CD8-positive, alpha-beta memory T cell (primary cell): ENCODE data around the gene PIP4P1. TPM values are rescaled to one million over a fixed set of nuclear protein-coding genes. Genes with fewer than 3 reads are reported as not detected.

Experiments
- CTCF ChIA-PET: fragments of 350-600 bp; sonication (Branson Sonifier 250); formaldehyde crosslinking; loops from one replicate; lab custom pipeline; 2021; ENCODE audit warnings: antibody characterized with exemption; lab: Charles Lee
- POLR2A ChIA-PET: fragments of 350-600 bp; sonication (Branson Sonifier 250); formaldehyde crosslinking; loops from one replicate; lab custom pipeline; 2021; ENCODE audit warnings: antibody characterized with exemption; lab: Charles Lee
- DNase-seq, 5 donors: peaks; one replicate each; pipeline versions ENCODE4 v3.0.0 to v3.0.0-alpha.2; 2020 to 2022; ENCODE audit warnings: mixed read lengths in 1 of 5
- H3K27ac ChIP-seq: one replicate; pipeline ENCODE4 v1.7.0; 2013; ENCODE audit warnings: low read depth, mild to moderate bottlenecking, low read length, moderate library complexity
- H3K27me3 ChIP-seq: 2 replicates; pipeline ENCODE4 v1.7.0; 2013; ENCODE audit warnings: low read length, mild to moderate bottlenecking; ENCODE audit not compliant: insufficient read depth, poor library complexity, severe bottlenecking
- H3K36me3 ChIP-seq: 2 replicates; pipeline ENCODE4 v1.7.0; 2013; ENCODE audit warnings: mild to moderate bottlenecking, low read length, moderate library complexity; ENCODE audit not compliant: insufficient read depth
- H3K4me1 ChIP-seq: 2 replicates; pipeline ENCODE4 v1.7.0; 2013; ENCODE audit warnings: mild to moderate bottlenecking, low read length, moderate library complexity; ENCODE audit not compliant: insufficient read depth
- H3K4me3 ChIP-seq: 2 replicates; pipeline ENCODE4 v1.7.0; 2013; ENCODE audit warnings: mild to moderate bottlenecking, low read length
- H3K9me3 ChIP-seq: 2 replicates; pipeline ENCODE4 v1.7.0; 2013; ENCODE audit warnings: mild to moderate bottlenecking, low read length
- H3K27ac Mint-ChIP-seq, 8 donors: one replicate each; pipeline ENCODE4 v1.8.0; 2020 to 2021; ENCODE audit warnings: mixed read lengths in 8 of 8, mild to moderate bottlenecking in 6 of 8, inconsistent platforms in 3 of 8, moderate library complexity in 3 of 8
- H3K27me3 Mint-ChIP-seq, 2 donors: one replicate each; pipeline ENCODE4 v1.8.0; 2020 to 2021; ENCODE audit warnings: mixed read lengths in 2 of 2, mild to moderate bottlenecking in 1 of 2, moderate library complexity in 1 of 2
- H3K36me3 Mint-ChIP-seq, 3 donors: one replicate each; pipeline ENCODE4 v1.8.0; 2020 to 2021; ENCODE audit warnings: mixed read lengths in 3 of 3, inconsistent platforms in 1 of 3, mild to moderate bottlenecking in 1 of 3
- H3K4me1 Mint-ChIP-seq, 3 donors: one replicate each; pipeline ENCODE4 v1.8.0; 2020 to 2021; ENCODE audit warnings: mixed read lengths in 3 of 3, inconsistent platforms in 1 of 3, mild to moderate bottlenecking in 1 of 3
- H3K4me3 Mint-ChIP-seq, 7 donors: one replicate each; pipeline ENCODE4 v1.8.0; 2020 to 2021; ENCODE audit warnings: mixed read lengths in 7 of 7, mild to moderate bottlenecking in 6 of 7, moderate library complexity in 4 of 7, inconsistent platforms in 2 of 7
- H3K9me3 Mint-ChIP-seq, 5 donors: one replicate each; pipeline ENCODE4 v1.8.0; 2020 to 2022; ENCODE audit warnings: mixed read lengths in 5 of 5, mild to moderate bottlenecking in 3 of 5, moderate library complexity in 2 of 5, inconsistent platforms in 1 of 5
- polyA plus RNA-seq: library from polyadenylated mRNA; unstranded; fragments of 300-500 nt; fragmentation: Illumina TruSeq; gene quantifications from one replicate; pipeline ENCODE4 v1.2.3, GENCODE V29; 2021
- total RNA-seq, 2 experiments: library from RNA; stranded (reverse); gene quantifications; one replicate each; pipeline ENCODE4 v1.2.3, GENCODE V29; 2021

The PIP4P1 gene
- total and polyA plus RNA-seq, 3 experiments from 2014 or later, result 29.5 to 36.4 (median 33.5) TPM

DNA sequence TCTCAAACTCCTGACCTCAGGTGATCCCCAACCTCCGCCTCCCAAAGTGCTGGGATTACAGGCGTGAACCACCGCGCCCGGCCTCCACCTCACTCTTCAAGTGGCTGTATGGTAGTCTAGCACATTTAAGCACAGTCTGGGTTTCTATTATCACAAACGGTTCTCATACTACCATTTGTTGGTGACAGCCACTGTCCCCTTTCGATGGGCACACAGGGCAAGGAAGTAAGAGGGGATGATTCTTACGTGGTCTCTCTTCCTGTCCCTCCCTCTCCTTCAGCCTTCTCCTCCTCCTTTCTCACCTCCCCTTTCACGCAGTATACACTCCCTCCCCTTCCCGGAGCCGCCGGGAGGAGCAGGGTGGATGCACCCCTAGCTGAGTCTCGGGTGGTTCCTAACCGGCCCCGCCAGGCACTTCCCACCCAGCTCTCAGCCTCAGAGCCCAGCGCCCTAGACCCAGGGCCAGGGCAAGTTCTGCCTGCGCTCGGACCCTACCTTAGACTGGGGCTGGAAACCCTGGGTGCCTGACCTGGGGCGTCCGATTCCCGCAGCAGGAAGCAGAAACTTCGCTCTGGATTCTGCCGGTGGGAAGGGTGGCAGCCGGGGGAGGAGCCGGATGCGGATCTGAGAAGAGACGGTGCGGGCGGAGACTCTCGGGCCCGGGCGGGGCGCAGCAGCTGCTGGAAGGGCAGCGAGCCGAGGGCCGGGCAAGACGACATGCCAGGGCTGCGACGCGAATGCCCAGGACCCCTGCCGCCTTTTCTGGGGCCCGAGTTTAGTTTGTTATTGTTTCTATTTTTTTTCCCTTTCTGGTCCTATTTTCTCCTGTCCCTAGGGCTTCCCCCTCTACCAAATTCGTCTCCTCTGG, 48.1 kb downstream of the PIP4P1 start, which contains the start of gene TEP1:
TEP1 (minus strand) TSS at position 626 of the 868 bp plus-strand sequence. CDS start 5,062 bp downstream, outside the sequence.
- Mint-ChIP-seq H3K36me3 (peaks cover 0 to 16% (median 0%) of the 10 kb centered on the region in 3 donors), H3K27ac (peak within 1 kb of the TSS; percentile 92 to 100 (median 98)), H3K9me3 (no peaks in the 10 kb centered on the region), H3K4me3 (peak within 1 kb of the TSS; percentile 92 to 99 (median 96)), H3K4me1 (peaks cover 40 to 59% (median 58%) of the 10 kb centered on the region in 3 donors), H3K27me3 (no peaks in the 10 kb centered on the region)
- Histone ChIP-seq H3K36me3 (peaks cover 3% of the 10 kb centered on the region), H3K27ac (peak within 1 kb of the TSS; percentile 90), H3K27me3 (no peaks in the 10 kb centered on the region), H3K4me1 (peaks cover 23% of the 10 kb centered on the region), H3K4me3 (peak within 1 kb of the TSS; percentile 91), H3K9me3 (no peaks in the 10 kb centered on the region)
- DNase-seq, result peak; percentile 67 to 80 (median 69)
- CTCF ChIA-PET, result interaction anchor here (0.8 to 3.7 kb wide), 11 partner anchors 9 to 200 kb away, joined by 3 to 25 read pairs (median 5); partner anchors contain the start of genes KLHL33 and PARP2
- POLR2A ChIA-PET, result interaction anchor here (0.6 to 1.2 kb wide), 4 partner anchors 17 to 185 kb away, joined by 3 to 7 read pairs (median 5); partner anchors contain the start of gene APEX1

DNA sequence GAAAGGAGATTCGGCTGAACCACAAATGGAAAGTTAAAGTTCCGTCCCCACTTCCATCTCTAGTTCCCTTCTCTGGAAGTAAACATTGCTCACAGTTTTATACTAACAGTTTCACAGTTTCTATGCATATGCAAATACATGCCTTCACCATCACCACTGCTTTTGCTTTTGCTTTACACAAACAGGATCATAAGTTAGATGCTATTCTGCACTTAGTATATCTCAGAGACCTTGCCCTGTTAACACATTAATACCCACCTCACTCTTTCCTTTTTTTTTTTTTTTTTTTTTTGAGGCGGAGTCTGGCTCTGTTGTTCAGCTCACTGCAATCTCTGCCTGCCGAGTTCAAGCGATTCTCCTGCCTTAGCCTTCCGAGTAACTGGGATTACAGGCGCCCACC, 48.8 kb downstream of the PIP4P1 start:
- peaks cover 8% of the 10 kb centered on the region for H3K36me3 ChIP-seq
- peaks cover 0 to 23% (median 2%) of the 10 kb centered on the region in 3 donors for H3K36me3 Mint-ChIP-seq
- no peaks in the 10 kb centered on the region for H3K9me3 Mint-ChIP-seq
- peaks cover 23% of the 10 kb centered on the region for H3K4me1 ChIP-seq
- no peaks in the 10 kb centered on the region for H3K9me3 ChIP-seq
- POLR2A ChIA-PET, result interaction anchor here (0.6 to 1.1 kb wide), 3 partner anchors 18 to 186 kb away, joined by 3 to 7 read pairs (median 4); no protein-coding TSS in a partner anchor
- no peaks in the 10 kb centered on the region for H3K27me3 ChIP-seq
- peaks cover 44 to 65% (median 62%) of the 10 kb centered on the region in 3 donors for H3K4me1 Mint-ChIP-seq
- peak overlapping the region; percentile 91 for H3K4me3 ChIP-seq
- H3K27me3 Mint-ChIP-seq, result no peaks in the 10 kb centered on the region
- H3K27ac ChIP-seq, result peak overlapping the region; percentile 90
- H3K27ac Mint-ChIP-seq, result peak overlapping the region; percentile 92 to 100 (median 98)
- peak overlapping the region; percentile 92 to 99 (median 96) for H3K4me3 Mint-ChIP-seq
- DNase-seq, result peak in 2 of 5 donors; percentile 37 to 45
- CTCF ChIA-PET, result interaction anchor here (0.8 to 3.7 kb wide), 5 partner anchors 11 to 201 kb away, joined by 3 to 24 read pairs (median 5); partner anchors contain the start of gene PARP2

DNA sequence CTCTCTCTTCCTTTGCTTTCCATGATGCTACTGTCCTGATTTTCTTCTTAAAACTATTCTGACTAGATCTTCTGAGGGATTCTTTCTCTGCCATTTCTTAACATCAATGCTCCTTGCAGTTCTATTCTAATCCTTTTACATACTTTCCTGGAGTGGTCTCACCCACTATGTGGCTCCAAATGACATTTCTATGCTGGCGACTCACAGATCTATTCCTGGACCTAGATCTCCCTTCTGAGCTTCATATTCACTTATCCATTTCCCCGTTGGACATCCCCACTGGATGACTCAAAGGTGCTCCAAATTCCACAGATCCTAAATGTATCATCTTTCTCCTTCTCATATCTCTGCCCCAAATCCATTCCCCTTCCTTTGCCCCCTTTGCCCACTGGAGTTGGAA, 52.0 kb downstream of the PIP4P1 start:
- H3K36me3 Mint-ChIP-seq, result peaks cover 0 to 54% (median 16%) of the 10 kb centered on the region in 3 donors
- CTCF ChIA-PET, result no interaction called here
- DNase-seq, result no peak
- H3K27me3 Mint-ChIP-seq, result no peaks in the 10 kb centered on the region
- Histone ChIP-seq H3K27me3 (no peaks in the 10 kb centered on the region), H3K27ac (no peak overlapping the region), H3K9me3 (no peaks in the 10 kb centered on the region), H3K4me1 (peaks cover 11% of the 10 kb centered on the region), H3K36me3 (peaks cover 18% of the 10 kb centered on the region), H3K4me3 (no peak overlapping the region)
- peaks cover 46 to 74% (median 69%) of the 10 kb centered on the region in 3 donors for H3K4me1 Mint-ChIP-seq
- H3K9me3 Mint-ChIP-seq, result no peaks in the 10 kb centered on the region
- peak overlapping the region in 1 of 7 donors; percentile 3 for H3K4me3 Mint-ChIP-seq
- peak overlapping the region; percentile 4 to 77 (median 30) for H3K27ac Mint-ChIP-seq
- POLR2A ChIA-PET, result no interaction called here

Other genes with a start within 250 kb of the PIP4P1 start
- gene OR11H6, start 237.7 kb downstream of the PIP4P1 start, total RNA-seq, result not detected
- gene OR11H6, start 237.7 kb downstream of the PIP4P1 start, polyA plus RNA-seq, result not detected
- gene OR11H7, start 232.5 kb downstream of the PIP4P1 start, total RNA-seq, result not detected
- not detected for gene OR11H7, start 232.5 kb downstream of the PIP4P1 start, polyA plus RNA-seq
- gene OR11H4, start 222.1 kb downstream of the PIP4P1 start, total RNA-seq, result not detected
- not detected for gene OR11H4, start 222.1 kb downstream of the PIP4P1 start, polyA plus RNA-seq
- gene TTC5, start 155.5 kb downstream of the PIP4P1 start, total RNA-seq, result 10 to 100 TPM; 33.2 to 35.0 TPM
- 21.5 TPM for gene TTC5, start 155.5 kb downstream of the PIP4P1 start, polyA plus RNA-seq
- gene CCNB1IP1, start 128.2 kb downstream of the PIP4P1 start, total RNA-seq, result 10 to 100 TPM; 43.6 to 50.5 TPM
- gene CCNB1IP1, start 128.2 kb downstream of the PIP4P1 start, polyA plus RNA-seq, result 16.8 TPM
- 10 to 100 TPM; 35.0 to 41.3 TPM for gene PARP2, start 117.8 kb downstream of the PIP4P1 start, total RNA-seq
- gene PARP2, start 117.8 kb downstream of the PIP4P1 start, polyA plus RNA-seq, result 13.6 TPM
- 10 to 100 TPM; 31.7 to 33.0 TPM for gene TEP1, start 47.9 kb downstream of the PIP4P1 start, total RNA-seq
- gene TEP1, start 47.9 kb downstream of the PIP4P1 start, polyA plus RNA-seq, result 9.1 TPM
- under 1 TPM; 0.09 TPM for gene KLHL33, start 25.3 kb downstream of the PIP4P1 start, total RNA-seq
- gene KLHL33, start 25.3 kb downstream of the PIP4P1 start, polyA plus RNA-seq, result 0.12 TPM
- gene OSGEP, start 6.6 kb downstream of the PIP4P1 start, total RNA-seq, result 10 to 100 TPM; 58.0 to 58.1 TPM
- 48.9 TPM for gene OSGEP, start 6.6 kb downstream of the PIP4P1 start, polyA plus RNA-seq
- 100 to 1,000 TPM; 242 to 248 TPM for gene APEX1, start 6.2 kb downstream of the PIP4P1 start, total RNA-seq
- 117 TPM for gene APEX1, start 6.2 kb downstream of the PIP4P1 start, polyA plus RNA-seq
- 100 to 1,000 TPM; 181 to 188 TPM for gene PNP, start 8.0 kb upstream of the PIP4P1 start, total RNA-seq
- gene PNP, start 8.0 kb upstream of the PIP4P1 start, polyA plus RNA-seq, result 84.0 TPM
- under 1 TPM in 1 of 2 experiments, not detected in 1; 0.31 TPM for gene RNASE10, start 44.1 kb upstream of the PIP4P1 start, total RNA-seq
- not detected for gene RNASE10, start 44.1 kb upstream of the PIP4P1 start, polyA plus RNA-seq
- gene RNASE9, start 99.6 kb upstream of the PIP4P1 start, total RNA-seq, result not detected
- not detected for gene RNASE9, start 99.6 kb upstream of the PIP4P1 start, polyA plus RNA-seq
- not detected for gene RNASE11, start 126.6 kb upstream of the PIP4P1 start, total RNA-seq
- gene RNASE11, start 126.6 kb upstream of the PIP4P1 start, polyA plus RNA-seq, result not detected
- gene RNASE12, start 129.9 kb upstream of the PIP4P1 start, total RNA-seq, result not detected
- not detected for gene RNASE12, start 129.9 kb upstream of the PIP4P1 start, polyA plus RNA-seq
- not detected for gene OR6S1, start 180.3 kb upstream of the PIP4P1 start, total RNA-seq
- gene OR6S1, start 180.3 kb upstream of the PIP4P1 start, polyA plus RNA-seq, result not detected
- under 1 TPM in 1 of 2 experiments, not detected in 1; 0.57 TPM for gene RNASE4, start 223.1 kb upstream of the PIP4P1 start, total RNA-seq
- 2.3 TPM for gene RNASE4, start 223.1 kb upstream of the PIP4P1 start, polyA plus RNA-seq
- under 1 TPM; 0.39 to 0.58 TPM for gene ANG, start 227.3 kb upstream of the PIP4P1 start, total RNA-seq
- gene ANG, start 227.3 kb upstream of the PIP4P1 start, polyA plus RNA-seq, result 1.4 TPM